B cell (primary cell): Measurements from ENCODE around the gene HOTAIR. TPM values are rescaled to one million over a fixed set of nuclear protein-coding genes. Genes with fewer than 3 reads are reported as not detected.

Source experiments
- ATAC-seq: fragments of 200-7000 bp; cut with Tn5 transposase; one replicate; pipeline ENCODE4 v1.10.0; 2021; ENCODE audit warnings: low read depth, mild to moderate bottlenecking, moderate number of reproducible peaks, moderate library complexity
- CTCF ChIA-PET: fragments of 350-600 bp; sonication (Branson Sonifier 250); formaldehyde crosslinking; loops from one replicate; lab custom pipeline; 2021; ENCODE audit warnings: antibody characterized with exemption, inconsistent platforms; lab: Charles Lee
- POLR2A ChIA-PET: fragments of 350-600 bp; sonication (Branson Sonifier 250); formaldehyde crosslinking; loops from one replicate; lab custom pipeline; 2021; ENCODE audit warnings: antibody characterized with exemption; lab: Charles Lee
- DNase-seq: peaks from one replicate; pipeline ENCODE4 v3.0.0; 2013
- H2AFZ ChIP-seq: 2 replicates; pipeline ENCODE4 v1.6.1; 2012; ENCODE audit warnings: mild to moderate bottlenecking, low read depth, low read length; ENCODE audit not compliant: insufficient read depth, poor library complexity, severe bottlenecking
- H3K27ac ChIP-seq, 2 donors: 1 replicate in 1 of 2; 2 replicates in 1 of 2; pipeline ENCODE4 v1.5.1; 2012 to 2013; ENCODE audit warnings: low read length in 2 of 2, mild to moderate bottlenecking in 2 of 2, moderate library complexity in 1 of 2
- H3K27me3 ChIP-seq, 4 experiments: fragments of 200-600 bp in 1 of 4; sonication (generic) in 1 of 4; replicated peaks in 1 of 4; 1 replicate in 2 of 4; 2 replicates in 2 of 4; pipeline versions ENCODE4 v1.6.1 to v1.7.0; 2013 to 2016; ENCODE audit warnings: low read length in 3 of 4, mild to moderate bottlenecking in 2 of 4, mixed read lengths in 1 of 4, moderate library complexity in 1 of 4; ENCODE audit not compliant: insufficient read depth in 4 of 4, control insufficient read depth in 3 of 4; ENCODE audit errors: control extremely low read depth in 1 of 4
- H3K36me3 ChIP-seq, 2 experiments: replicated peaks in 1 of 2; 1 replicate in 1 of 2; 2 replicates in 1 of 2; pipeline versions ENCODE4 v1.6.1 to v1.7.1; 2013; ENCODE audit warnings: low read length in 1 of 2; ENCODE audit not compliant: insufficient read depth in 2 of 2, control insufficient read depth in 1 of 2; ENCODE audit errors: control extremely low read depth in 1 of 2, extremely low read depth in 1 of 2
- H3K4me1 ChIP-seq, 2 donors: fragments of 200-600 bp in 1 of 2; sonication (generic) in 1 of 2; 1 replicate in 1 of 2; 2 replicates in 1 of 2; pipeline versions ENCODE4 v1.5.1 to v1.6.1; 2013 to 2017; ENCODE audit warnings: low read length in 2 of 2; ENCODE audit not compliant: control insufficient read depth in 2 of 2, insufficient read depth in 2 of 2
- H3K4me2 ChIP-seq: replicated peaks from 2 replicates; pipeline ENCODE3; 2012; ENCODE audit warnings: mild to moderate bottlenecking, low read depth, low read length; ENCODE audit not compliant: poor library complexity, severe bottlenecking
- H3K4me3 ChIP-seq, 5 experiments: fragments of 200-600 bp in 1 of 5; sonication (generic) in 1 of 5; 1 replicate in 3 of 5; 2 replicates in 2 of 5; pipeline versions ENCODE4 v1.5.1 to v1.7.0; 2011 to 2016; ENCODE audit warnings: low read length in 4 of 5, mild to moderate bottlenecking in 4 of 5, low read depth in 2 of 5, control low read depth in 1 of 5, moderate library complexity in 1 of 5; ENCODE audit not compliant: insufficient read depth in 1 of 5; ENCODE audit errors: control extremely low read depth in 1 of 5, extremely low read depth in 1 of 5
- H3K79me2 ChIP-seq: fragments of 200-600 bp; sonication (generic); one replicate; pipeline ENCODE4 v1.6.0; 2016; ENCODE audit warnings: low read length; ENCODE audit not compliant: control insufficient read depth, insufficient read depth
- H3K9ac ChIP-seq: fragments of 200-600 bp; sonication (generic); 2 replicates; pipeline ENCODE4 v1.6.1; 2017; ENCODE audit warnings: mild to moderate bottlenecking, low read length, moderate library complexity
- H3K9me3 ChIP-seq, 3 donors: one replicate each; pipeline versions ENCODE4 v1.6.1 to v1.7.1; 2013; ENCODE audit warnings: low read length in 2 of 3; ENCODE audit not compliant: control insufficient read depth in 2 of 3, insufficient read depth in 1 of 3; ENCODE audit errors: control extremely low read depth in 1 of 3
- H4K20me1 ChIP-seq: 2 replicates; pipeline ENCODE4 v1.6.0; 2012; ENCODE audit warnings: mild to moderate bottlenecking, low read length; ENCODE audit not compliant: insufficient read depth, control insufficient read depth, poor library complexity, severe bottlenecking
- H3K27ac Mint-ChIP-seq: one replicate; pipeline ENCODE4 v1.8.0; 2021; ENCODE audit warnings: mixed read lengths
- H3K27me3 Mint-ChIP-seq: one replicate; pipeline ENCODE4 v1.8.0; 2021; ENCODE audit warnings: mixed read lengths
- H3K4me1 Mint-ChIP-seq: one replicate; pipeline ENCODE4 v1.8.0; 2021; ENCODE audit warnings: mixed read lengths
- H3K4me3 Mint-ChIP-seq: one replicate; pipeline ENCODE4 v1.8.0; 2021; ENCODE audit warnings: mixed read lengths
- H3K9me3 Mint-ChIP-seq: one replicate; pipeline ENCODE4 v1.8.0; 2022; ENCODE audit warnings: mixed read lengths; ENCODE audit not compliant: insufficient read depth
- CTCF ChIP-seq: fragments of 200-600 bp; IDR thresholded peaks from one replicate; pipeline ENCODE4 v1.8.0; 2022; ENCODE audit warnings: antibody characterized with exemption, mild to moderate bottlenecking
- EZH2 ChIP-seq: IDR thresholded peaks from 2 replicates; pipeline ENCODE4 v1.6.1; 2012; ENCODE audit warnings: borderline replicate concordance, low read depth, mild to moderate bottlenecking, moderate library complexity, low read length; ENCODE audit not compliant: insufficient read depth, poor library complexity, severe bottlenecking
- WGBS: methylation state at CpG from one replicate; pipeline ENCODE4 v1.1.5; 2013; ENCODE audit warnings: missing lambda C conversion rate; ENCODE audit not compliant: insufficient coverage; 5-methylcytosine and 5-hydroxymethylcytosine counted together
- intact Hi-C: fragments of 100-400 bp; cut with micrococcal nuclease; formaldehyde crosslinking; loops from one replicate; pipeline ENCODE4 v1.10.0; 2022
- polyA plus RNA-seq: library from polyadenylated mRNA; depleted of rRNA; stranded (reverse); fragments of >200 nt; gene quantifications from 2 replicates; pipeline ENCODE4 v1.2.3, GENCODE V29; 2012
- total RNA-seq, 2 donors: library from RNA; stranded (reverse); fragments of 120-200 nt in 1 of 2; gene quantifications; 1 replicate in 1 of 2; 2 replicates in 1 of 2; pipeline versions ENCODE4 v1.2.3 to v1.2.4, GENCODE V29; 2013 to 2022

The HOTAIR gene
- total and polyA plus RNA-seq, 2 donors (not counting 1 experiment from before 2014, with no cell fraction given) = not detected

- ATAC-seq (no peak), DNase-seq (peak; percentile 50)
- WGBS = 9% methylated on average over 31 of the region's 38 CpGs
- Histone ChIP-seq H3K36me3 (no peaks in the 10 kb centered on the region), H4K20me1 (no peaks in the 10 kb centered on the region), H3K4me3 (no peak overlapping the region), H3K4me1 (peaks cover 14 to 55% of the 10 kb centered on the region in 2 donors), H3K79me2 (no peaks in the 10 kb centered on the region), H3K27ac (no peak overlapping the region), H2AFZ (no peak overlapping the region), H3K9ac (no peak overlapping the region), H3K27me3 (peaks cover 0 to 98% (median 82%) of the 10 kb centered on the region in 4 experiments), H3K4me2 (no peak overlapping the region), H3K9me3 (peaks cover 0 to 88% (median 11%) of the 10 kb centered on the region in 3 donors)
- H3K4me1 Mint-ChIP-seq = peaks cover 17% of the 10 kb centered on the region
- H3K9me3 Mint-ChIP-seq = no peaks in the 10 kb centered on the region
- H3K27me3 Mint-ChIP-seq = peaks cover 70% of the 10 kb centered on the region
- no peak overlapping the region for H3K4me3 Mint-ChIP-seq
- TF ChIP-seq CTCF (no peak), EZH2 (no peak)
- ChIA-PET POLR2A (no interaction called here), CTCF (interaction anchor here (1.3 to 1.8 kb wide), 2 partner anchors 65 to 255 kb away, joined by 4 to 7 read pairs; no protein-coding TSS in a partner anchor)
- H3K27ac Mint-ChIP-seq = no peak overlapping the region
- intact Hi-C loops = loop anchor here (2.0 to 5.0 kb wide), 3 partner anchors 22 to 59 kb away; partner anchors contain the start of gene HOTAIR
Observed at GRCh38 chr12:53952871-53953734, 21.7 kb downstream of the HOTAIR start.

GRCh38 chr12:53952335-53952694, 22.4 kb downstream of the HOTAIR start:
- peaks cover 17% of the 10 kb centered on the region for H3K4me1 Mint-ChIP-seq
- CTCF ChIA-PET = interaction anchor here (1.8 kb wide), 1 partner anchor 256 kb away, joined by 7 read pairs; no protein-coding TSS in a partner anchor

More at GRCh38 chr12:53952335-53952694, 22.4 kb downstream of the HOTAIR start:
- H3K4me3 Mint-ChIP-seq = no peak overlapping the region
- no peak overlapping the region for H3K27ac ChIP-seq
- H3K9me3 Mint-ChIP-seq = no peaks in the 10 kb centered on the region
- DNase-seq = no peak
- H3K36me3 ChIP-seq = no peaks in the 10 kb centered on the region
- TF ChIP-seq CTCF (no peak), EZH2 (no peak)
- peaks cover 0 to 98% (median 83%) of the 10 kb centered on the region in 4 experiments for H3K27me3 ChIP-seq
- H3K9me3 ChIP-seq = peaks cover 0 to 80% (median 11%) of the 10 kb centered on the region in 3 donors
- H3K79me2 ChIP-seq = no peaks in the 10 kb centered on the region
- intact Hi-C loops = loop anchor here (2.0 to 5.0 kb wide), 3 partner anchors 22 to 60 kb away; partner anchors contain the start of gene HOTAIR
- ATAC-seq = no peak
- H3K4me1 ChIP-seq = peaks cover 14 to 52% of the 10 kb centered on the region in 2 donors
- POLR2A ChIA-PET = no interaction called here
- H2AFZ ChIP-seq = no peak overlapping the region
- H3K4me2 ChIP-seq = no peak overlapping the region
- peak overlapping the region; percentile 10 for H3K27ac Mint-ChIP-seq
- 14% methylated on average over 3 of the region's 13 CpGs for WGBS
- no peaks in the 10 kb centered on the region for H4K20me1 ChIP-seq
- peaks cover 69% of the 10 kb centered on the region for H3K27me3 Mint-ChIP-seq
- H3K4me3 ChIP-seq = no peak overlapping the region
- H3K9ac ChIP-seq = no peak overlapping the region
